ENCODE results near the gene MMP13.

DNA sequence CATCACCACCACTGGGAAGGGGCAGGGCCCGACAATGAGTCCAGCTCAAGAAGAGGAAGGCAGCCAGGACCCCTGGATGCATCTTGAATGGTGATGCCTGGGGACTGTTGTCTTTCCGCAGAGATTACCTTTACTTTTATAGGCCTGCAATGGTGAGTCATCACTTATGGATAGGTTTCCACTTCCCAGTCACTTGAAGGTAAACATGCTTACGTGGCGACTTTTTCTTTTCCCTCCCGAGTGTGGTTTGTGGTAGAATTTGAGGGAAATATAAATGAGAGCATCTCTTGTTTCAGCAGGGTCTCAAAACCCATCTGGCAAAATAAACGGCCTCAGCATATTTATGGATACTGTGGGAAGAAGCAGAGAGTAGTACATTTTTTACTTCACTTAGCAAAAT, at the start of gene MMP13:
- TF ChIP-seq, protein P1, sequence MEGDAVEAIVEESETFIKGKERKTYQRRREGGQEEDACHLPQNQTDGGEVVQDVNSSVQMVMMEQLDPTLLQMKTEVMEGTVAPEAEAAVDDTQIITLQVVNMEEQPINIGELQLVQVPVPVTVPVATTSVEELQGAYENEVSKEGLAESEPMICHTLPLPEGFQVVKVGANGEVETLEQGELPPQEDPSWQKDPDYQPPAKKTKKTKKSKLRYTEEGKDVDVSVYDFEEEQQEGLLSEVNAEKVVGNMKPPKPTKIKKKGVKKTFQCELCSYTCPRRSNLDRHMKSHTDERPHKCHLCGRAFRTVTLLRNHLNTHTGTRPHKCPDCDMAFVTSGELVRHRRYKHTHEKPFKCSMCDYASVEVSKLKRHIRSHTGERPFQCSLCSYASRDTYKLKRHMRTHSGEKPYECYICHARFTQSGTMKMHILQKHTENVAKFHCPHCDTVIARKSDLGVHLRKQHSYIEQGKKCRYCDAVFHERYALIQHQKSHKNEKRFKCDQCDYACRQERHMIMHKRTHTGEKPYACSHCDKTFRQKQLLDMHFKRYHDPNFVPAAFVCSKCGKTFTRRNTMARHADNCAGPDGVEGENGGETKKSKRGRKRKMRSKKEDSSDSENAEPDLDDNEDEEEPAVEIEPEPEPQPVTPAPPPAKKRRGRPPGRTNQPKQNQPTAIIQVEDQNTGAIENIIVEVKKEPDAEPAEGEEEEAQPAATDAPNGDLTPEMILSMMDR (IDR thresholded peaks at IDR 0.05) = no peak
- TF ChIP-seq POLR2AphosphoS5 (IDR thresholded peaks at IDR 0.05) = no peak
- TF ChIP-seq EP300 (IDR thresholded peaks at IDR 0.05) = no peak

Measured in esophagus muscularis mucosa (tissue), 4 donors.